GM21381 (cell line): ENCODE data around the gene THUMPD2.
"Not testable (repeated sequence)": the region's sequence is repeated elsewhere in the genome, so short reads cannot be mapped to it uniquely, and the experiment has no call there.

Source experiments
- ATAC-seq: cut with Tn5 transposase; IDR thresholded peaks from one replicate; pipeline ENCODE4 v1.9.1; 2021; ENCODE audit warnings: mild to moderate bottlenecking, moderate library complexity; ENCODE audit not compliant: unreplicated experiment

THUMPD2 gene

GRCh38 chr2:39757156-39757555 is 21.9 kb downstream of the THUMPD2 start:
- ATAC-seq = no peak

- no peak for ATAC-seq
Observed at GRCh38 chr2:39755466-39755865, 23.6 kb downstream of the THUMPD2 start.

- no peak for ATAC-seq
Observed at GRCh38 chr2:39743269-39743776, 35.7 kb downstream of the THUMPD2 start.

- no peak for ATAC-seq
Observed at GRCh38 chr2:39741871-39742270, 37.2 kb downstream of the THUMPD2 start.

GRCh38 chr2:39739386-39739785 is 39.7 kb downstream of the THUMPD2 start:
- no peak for ATAC-seq

GRCh38 chr2:39738936-39739335 is 40.1 kb downstream of the THUMPD2 start:
- no peak for ATAC-seq

- no peak for ATAC-seq
Observed at GRCh38 chr2:39737661-39738060, 41.4 kb downstream of the THUMPD2 start.

GRCh38 chr2:39736640-39737039 is 42.4 kb downstream of the THUMPD2 start:
- no peak for ATAC-seq

GRCh38 chr2:39735648-39736047 is 43.4 kb downstream of the THUMPD2 start:
- ATAC-seq = no peak

- no peak for ATAC-seq
Observed at GRCh38 chr2:39734445-39734844, 44.6 kb downstream of the THUMPD2 start.

GRCh38 chr2:39733070-39733674 is 45.9 kb downstream of the THUMPD2 start:
- no peak for ATAC-seq

- ATAC-seq = no peak
Observed at GRCh38 chr2:39732482-39732881, 46.6 kb downstream of the THUMPD2 start.

- no peak for ATAC-seq
Observed at GRCh38 chr2:39731546-39731945, 47.5 kb downstream of the THUMPD2 start.

GRCh38 chr2:39730685-39731302 is 48.3 kb downstream of the THUMPD2 start:
- no peak for ATAC-seq

GRCh38 chr2:39730276-39730675 is 48.8 kb downstream of the THUMPD2 start:
- ATAC-seq = no peak

- ATAC-seq = peak; percentile 44
Observed at GRCh38 chr2:39728941-39729351, 50.1 kb downstream of the THUMPD2 start.

- not testable (repeated sequence) for ATAC-seq
Observed at GRCh38 chr2:39728085-39728484, 51.0 kb downstream of the THUMPD2 start.

- no peak for ATAC-seq
Observed at GRCh38 chr2:39725401-39725800, 53.7 kb downstream of the THUMPD2 start.

GRCh38 chr2:39724828-39725144 is 54.3 kb downstream of the THUMPD2 start:
- no peak for ATAC-seq

GRCh38 chr2:39723946-39724827 is 54.9 kb downstream of the THUMPD2 start:
- ATAC-seq = no peak

- no peak for ATAC-seq
Observed at GRCh38 chr2:39723497-39723896, 55.6 kb downstream of the THUMPD2 start.

GRCh38 chr2:39720970-39721369 is 58.1 kb downstream of the THUMPD2 start:
- ATAC-seq = no peak
